ENCODE results near the gene DDX10.

DNA sequence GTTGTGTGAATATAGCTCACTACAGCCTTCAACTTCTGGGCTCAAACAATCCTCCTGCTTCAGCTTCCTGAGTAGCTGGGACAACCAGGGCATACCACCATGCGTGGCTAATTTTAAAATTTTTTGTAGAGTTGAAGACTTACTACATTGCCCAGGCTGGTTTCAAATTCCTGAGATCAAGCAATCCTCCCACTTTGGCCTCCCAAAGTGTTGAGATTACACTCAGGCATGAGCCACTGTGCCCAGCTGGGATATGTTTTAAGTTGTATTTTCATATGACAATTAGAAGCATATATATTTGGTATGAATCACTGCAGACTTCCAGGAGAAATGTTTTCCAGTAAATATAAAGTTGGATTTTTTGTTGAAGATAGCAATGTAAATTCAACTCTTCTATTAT lies 15.4 kb downstream of the DDX10 start:
- TF ChIP-seq, protein P1, sequence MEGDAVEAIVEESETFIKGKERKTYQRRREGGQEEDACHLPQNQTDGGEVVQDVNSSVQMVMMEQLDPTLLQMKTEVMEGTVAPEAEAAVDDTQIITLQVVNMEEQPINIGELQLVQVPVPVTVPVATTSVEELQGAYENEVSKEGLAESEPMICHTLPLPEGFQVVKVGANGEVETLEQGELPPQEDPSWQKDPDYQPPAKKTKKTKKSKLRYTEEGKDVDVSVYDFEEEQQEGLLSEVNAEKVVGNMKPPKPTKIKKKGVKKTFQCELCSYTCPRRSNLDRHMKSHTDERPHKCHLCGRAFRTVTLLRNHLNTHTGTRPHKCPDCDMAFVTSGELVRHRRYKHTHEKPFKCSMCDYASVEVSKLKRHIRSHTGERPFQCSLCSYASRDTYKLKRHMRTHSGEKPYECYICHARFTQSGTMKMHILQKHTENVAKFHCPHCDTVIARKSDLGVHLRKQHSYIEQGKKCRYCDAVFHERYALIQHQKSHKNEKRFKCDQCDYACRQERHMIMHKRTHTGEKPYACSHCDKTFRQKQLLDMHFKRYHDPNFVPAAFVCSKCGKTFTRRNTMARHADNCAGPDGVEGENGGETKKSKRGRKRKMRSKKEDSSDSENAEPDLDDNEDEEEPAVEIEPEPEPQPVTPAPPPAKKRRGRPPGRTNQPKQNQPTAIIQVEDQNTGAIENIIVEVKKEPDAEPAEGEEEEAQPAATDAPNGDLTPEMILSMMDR (IDR thresholded peaks at IDR 0.05 in 8 of 11, conservative IDR thresholded peaks at IDR 0.05 in 3 of 11) = no peak
- no peak for TF ChIP-seq POLR2A (IDR thresholded peaks at IDR 0.05)

All from spleen (tissue), 7 donors.